ENCODE measurements around the gene KCTD1.
A peak's percentile ranks its signal among the peaks of the same experiment; 100 is the strongest.

- TF ChIP-seq CREB1 (IDR thresholded peaks at IDR 0.05; ENCODE audit: low read depth) (no peak), EP300 (IDR thresholded peaks at IDR 0.05; ENCODE audit: borderline replicate concordance) (no peak), TAF1 (IDR thresholded peaks at IDR 0.05; ENCODE audit: low read depth) (no peak), NFIC (IDR thresholded peaks at IDR 0.05) (no peak), MAX (IDR thresholded peaks at IDR 0.05) (0 out of 2 replicates have a peak, but pooled peaks have one; percentile 39), YY1 (IDR thresholded peaks at IDR 0.05; ENCODE audit: low read depth) (peak; percentile 76; the same call in 1 of the 2 replicates), RAD21 (IDR thresholded peaks at IDR 0.05; ENCODE audit: low read depth) (no peak), EGR1 (IDR thresholded peaks at IDR 0.05) (no peak)
- TF ChIP-seq, protein P1, sequence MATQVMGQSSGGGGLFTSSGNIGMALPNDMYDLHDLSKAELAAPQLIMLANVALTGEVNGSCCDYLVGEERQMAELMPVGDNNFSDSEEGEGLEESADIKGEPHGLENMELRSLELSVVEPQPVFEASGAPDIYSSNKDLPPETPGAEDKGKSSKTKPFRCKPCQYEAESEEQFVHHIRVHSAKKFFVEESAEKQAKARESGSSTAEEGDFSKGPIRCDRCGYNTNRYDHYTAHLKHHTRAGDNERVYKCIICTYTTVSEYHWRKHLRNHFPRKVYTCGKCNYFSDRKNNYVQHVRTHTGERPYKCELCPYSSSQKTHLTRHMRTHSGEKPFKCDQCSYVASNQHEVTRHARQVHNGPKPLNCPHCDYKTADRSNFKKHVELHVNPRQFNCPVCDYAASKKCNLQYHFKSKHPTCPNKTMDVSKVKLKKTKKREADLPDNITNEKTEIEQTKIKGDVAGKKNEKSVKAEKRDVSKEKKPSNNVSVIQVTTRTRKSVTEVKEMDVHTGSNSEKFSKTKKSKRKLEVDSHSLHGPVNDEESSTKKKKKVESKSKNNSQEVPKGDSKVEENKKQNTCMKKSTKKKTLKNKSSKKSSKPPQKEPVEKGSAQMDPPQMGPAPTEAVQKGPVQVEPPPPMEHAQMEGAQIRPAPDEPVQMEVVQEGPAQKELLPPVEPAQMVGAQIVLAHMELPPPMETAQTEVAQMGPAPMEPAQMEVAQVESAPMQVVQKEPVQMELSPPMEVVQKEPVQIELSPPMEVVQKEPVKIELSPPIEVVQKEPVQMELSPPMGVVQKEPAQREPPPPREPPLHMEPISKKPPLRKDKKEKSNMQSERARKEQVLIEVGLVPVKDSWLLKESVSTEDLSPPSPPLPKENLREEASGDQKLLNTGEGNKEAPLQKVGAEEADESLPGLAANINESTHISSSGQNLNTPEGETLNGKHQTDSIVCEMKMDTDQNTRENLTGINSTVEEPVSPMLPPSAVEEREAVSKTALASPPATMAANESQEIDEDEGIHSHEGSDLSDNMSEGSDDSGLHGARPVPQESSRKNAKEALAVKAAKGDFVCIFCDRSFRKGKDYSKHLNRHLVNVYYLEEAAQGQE (IDR thresholded peaks at IDR 0.05; ENCODE audit: low read depth), result no peak
These were observed at the start of gene KCTD1 for GRCh38 chr18:26548415-26549262.
